Adipose tissue (tissue), 3 donors: ENCODE results near the gene APH1B. TPM values are rescaled to one million over a fixed set of nuclear protein-coding genes. Genes with fewer than 3 reads are reported as not detected.
"Not testable (repeated sequence)": the region's sequence is repeated elsewhere in the genome, so short reads cannot be mapped to it uniquely, and the experiment has no call there.

Experiments
- H3K27ac ChIP-seq: one replicate; pipeline ENCODE4 v1.5.1; 2013; ENCODE audit warnings: low read depth, low read length
- WGBS, 3 donors: extraction: QIAGEN DNeasy Blood & Tissue Kit; methylation state at CpG; one replicate each; pipeline ENCODE4 v1.1.7; 2013; 5-methylcytosine and 5-hydroxymethylcytosine counted together
- polyA plus RNA-seq, 3 donors: library from polyadenylated mRNA; stranded (reverse); fragments of 200-250 nt; gene quantifications; one replicate each; pipeline ENCODE4 v1.2.3, GENCODE V29; 2013
- donor health status: healthy with polysubstance abuse.
- donor health status: Bipolar disorder and iron deficiency.
- donor health status: healthy.

APH1B gene
- polyA plus RNA-seq, 3 donors: 2.6 to 7.9 (median 7.4) TPM

DNA sequence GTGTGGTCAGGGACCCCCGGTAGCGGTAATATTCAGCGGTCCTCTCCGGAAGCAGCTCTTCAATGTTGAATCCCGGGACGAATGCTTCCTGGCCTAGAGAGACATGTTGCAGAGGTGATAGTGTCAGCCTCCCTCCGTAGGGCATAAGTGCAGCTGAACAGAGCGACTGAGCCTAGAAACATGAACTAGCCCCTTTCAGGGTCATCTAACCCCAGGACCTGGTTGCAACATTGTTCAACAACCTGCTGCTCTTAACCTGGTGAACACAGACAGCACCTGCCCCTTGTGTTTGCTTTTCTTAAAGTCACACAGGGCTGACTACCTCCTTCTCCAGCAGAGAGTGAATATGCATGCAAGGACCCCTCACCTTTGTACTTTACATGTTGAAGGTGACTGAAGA, 62.9 kb downstream of the APH1B start:
- WGBS, 3 donors: 79 to 83% (median 81%) methylated on average over 8 of the region's 8 CpGs
- no peak overlapping the region for H3K27ac ChIP-seq

DNA sequence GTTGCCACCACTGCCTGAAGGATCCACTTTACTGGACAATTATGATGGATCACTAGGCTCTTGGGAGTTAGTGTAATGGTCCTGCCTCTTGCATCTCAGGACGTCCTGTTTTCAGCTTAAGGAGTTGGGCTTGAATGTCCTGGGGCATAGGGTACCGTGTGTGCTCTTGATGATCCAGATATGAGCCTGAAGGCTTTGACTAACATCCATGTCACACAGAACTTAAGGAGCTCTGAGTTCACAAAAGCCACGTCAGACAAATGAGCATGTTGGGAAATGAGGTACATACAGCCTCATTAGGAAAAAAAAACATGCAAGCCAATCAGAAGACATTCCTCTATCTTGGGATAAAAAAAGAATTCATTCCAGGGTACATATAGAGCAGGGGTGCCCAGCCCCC, 63.5 kb downstream of the APH1B start:
- whole genome bisulfite sequencing, 3 donors: 86 to 90% (median 89%) methylated on average over 3 of the region's 3 CpGs
- no peak overlapping the region for H3K27ac ChIP-seq

DNA sequence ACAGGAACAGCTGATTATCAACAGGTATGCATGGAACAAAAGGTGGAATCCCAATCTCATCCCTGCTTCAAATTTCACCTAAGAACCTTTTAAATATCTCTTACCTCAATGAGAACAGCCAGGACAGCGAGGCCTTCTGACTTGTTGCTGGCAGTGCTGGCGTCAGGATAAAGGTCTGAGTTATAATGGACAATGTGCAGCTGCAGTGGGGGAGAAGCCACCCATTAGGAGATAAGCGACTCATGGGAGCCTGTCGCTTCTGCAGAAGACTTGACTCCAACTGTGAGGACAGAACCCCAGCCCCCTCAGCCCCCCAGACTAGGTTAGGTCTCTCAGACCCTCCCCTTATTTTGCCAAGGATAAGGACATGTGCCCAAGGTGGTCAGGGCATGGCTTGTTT, 64.5 kb downstream of the APH1B start:
- 94 to 96% (median 96%) methylated on average over 4 of the region's 4 CpGs for WGBS, 3 donors
- H3K27ac ChIP-seq: no peak overlapping the region

DNA sequence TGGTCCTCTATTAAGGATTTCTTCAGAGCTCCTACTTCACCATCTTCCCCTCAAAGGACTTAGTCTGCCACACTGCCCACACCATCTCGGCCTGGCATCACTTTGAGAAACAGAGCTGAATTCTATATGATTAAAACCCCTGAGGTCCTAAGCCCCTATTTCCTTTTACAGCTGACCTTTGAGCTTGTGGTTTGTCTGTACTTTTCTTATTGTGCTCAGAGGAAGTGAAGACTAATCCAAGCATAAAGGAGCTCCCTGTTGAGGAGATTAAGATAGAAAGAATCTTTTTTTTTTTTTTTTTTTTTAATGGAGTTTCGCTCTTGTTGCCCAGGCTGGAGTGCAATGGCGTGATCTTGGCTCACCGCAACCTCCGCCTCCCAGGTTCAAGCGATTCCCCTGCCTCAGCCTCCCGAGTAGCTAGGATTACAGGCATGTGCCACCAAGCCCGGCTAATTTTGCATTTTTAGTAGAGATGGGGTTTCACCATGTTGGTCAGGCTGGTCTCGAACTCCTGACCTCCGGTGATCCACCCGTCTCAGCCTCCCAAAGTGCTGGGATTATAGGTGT, 65.7 kb downstream of the APH1B start:
- H3K27ac ChIP-seq: not testable (repeated sequence)
- 90 to 93% (median 90%) methylated on average over 10 to 11 of the region's 11 CpGs for WGBS, 3 donors

DNA sequence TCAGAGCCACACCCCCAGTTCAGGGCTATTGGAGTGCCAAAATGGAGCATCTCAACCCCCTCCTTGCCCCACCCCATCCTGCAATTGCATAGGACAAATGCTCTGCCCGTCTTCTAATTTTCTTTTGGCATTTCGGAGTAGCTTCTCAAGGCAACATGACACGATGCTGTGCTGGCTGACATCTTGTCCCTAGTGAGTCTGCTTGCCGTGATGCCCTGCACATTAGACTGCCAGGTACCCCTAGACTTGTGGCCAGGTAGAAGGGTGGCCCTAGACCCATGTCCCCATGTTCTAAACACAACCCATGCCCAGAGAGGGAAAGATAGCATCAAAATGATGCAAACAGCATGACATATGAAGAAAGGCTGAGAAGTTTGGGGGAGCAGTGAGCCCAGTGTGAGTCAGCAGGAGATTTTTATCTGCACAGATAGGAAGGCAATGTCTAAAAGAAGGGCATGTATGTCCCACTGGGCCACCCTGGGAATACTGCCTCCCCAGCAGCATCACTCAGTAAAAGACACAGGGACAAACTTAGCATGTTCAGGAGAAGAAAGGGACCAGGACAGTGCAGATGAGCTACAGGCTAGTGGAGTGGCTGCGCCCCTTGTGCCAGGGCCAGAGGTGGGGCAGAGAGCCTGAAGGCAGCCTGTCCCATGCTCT, 67.5 kb downstream of the APH1B start:
- WGBS, 3 donors: 90 to 96% (median 94%) methylated on average over 5 of the region's 5 CpGs
- no peak overlapping the region for H3K27ac ChIP-seq

DNA sequence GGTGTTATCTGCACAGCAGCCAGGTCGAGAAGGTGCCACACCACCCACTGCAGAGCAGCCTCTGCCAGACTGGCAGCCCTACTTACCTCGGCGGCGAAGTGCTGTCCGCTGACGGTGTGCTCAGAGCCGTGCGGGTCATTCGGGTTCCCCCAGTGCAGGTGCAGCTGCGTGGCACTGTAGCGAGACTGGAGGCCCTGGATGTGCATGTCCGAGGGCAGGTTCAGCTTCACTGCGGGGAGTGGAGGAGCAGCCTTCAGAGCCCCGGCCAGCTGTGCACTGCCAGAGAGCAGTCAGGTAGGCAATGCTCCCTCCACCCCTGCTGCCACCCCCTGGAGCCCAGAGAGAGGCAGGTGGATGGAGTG, 68.0 kb downstream of the APH1B start:
- no peak overlapping the region for H3K27ac ChIP-seq
- WGBS, 3 donors: 92 to 94% (median 94%) methylated on average over 14 of the region's 14 CpGs

DNA sequence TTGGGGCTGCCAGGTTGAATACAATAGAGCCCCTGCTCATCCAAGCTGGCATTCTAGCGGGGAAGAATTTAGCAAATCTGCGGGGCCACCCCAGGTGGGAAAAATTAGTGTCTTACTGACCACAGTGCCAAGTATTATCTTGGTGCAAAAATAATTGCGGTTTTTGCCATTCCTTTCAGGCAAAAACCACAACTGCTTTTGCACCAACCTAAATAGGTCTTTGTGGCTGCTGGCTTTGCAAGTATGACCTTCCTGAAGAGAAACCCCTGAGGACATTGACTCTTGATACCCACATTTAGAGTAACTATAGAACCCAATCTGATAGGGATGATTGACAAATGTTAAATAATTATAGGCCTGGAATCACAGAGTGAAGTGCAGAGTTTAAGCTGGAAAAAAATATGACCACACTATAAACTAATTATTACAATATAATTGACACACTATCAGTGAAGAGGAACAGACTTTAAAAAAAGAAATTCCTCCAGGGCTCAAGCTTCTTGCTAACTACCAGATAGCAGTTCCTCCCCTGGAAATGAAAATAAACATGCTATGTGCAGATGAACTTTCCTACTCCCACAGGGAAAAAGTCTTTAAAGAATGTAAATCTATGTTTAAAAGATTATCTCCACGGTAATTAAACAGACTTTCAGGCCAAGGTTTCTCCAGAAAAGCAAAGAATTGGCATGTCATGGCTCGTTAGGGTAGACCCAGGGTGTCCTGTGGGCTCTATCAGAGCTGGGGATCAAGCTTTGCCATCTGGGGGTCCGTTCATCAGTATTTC, 69.9 kb downstream of the APH1B start:
- no peak overlapping the region for H3K27ac ChIP-seq
- WGBS, 3 donors: 62 to 69% (median 67%) methylated on average over 6 of the region's 6 CpGs

DNA sequence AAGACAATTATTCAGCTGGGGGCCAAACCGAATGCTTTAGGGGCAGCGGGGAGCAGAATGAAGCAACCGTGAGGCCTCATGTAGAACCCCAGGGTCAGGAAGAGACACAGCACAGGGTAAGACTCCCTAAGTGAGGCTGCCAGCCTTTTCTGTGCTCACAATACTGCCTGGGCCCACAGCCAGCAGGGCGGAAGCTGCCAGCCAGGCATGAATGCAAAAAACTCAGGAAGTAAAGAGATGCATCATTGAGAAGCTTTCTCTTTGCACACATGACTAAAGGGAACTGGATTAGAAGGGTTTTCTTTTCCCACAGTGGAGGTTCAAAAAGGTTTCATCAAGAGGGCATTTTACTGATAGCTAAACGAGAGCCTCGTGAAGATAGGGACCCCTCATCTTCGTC, 71.0 kb downstream of the APH1B start:
- H3K27ac ChIP-seq: no peak overlapping the region

DNA sequence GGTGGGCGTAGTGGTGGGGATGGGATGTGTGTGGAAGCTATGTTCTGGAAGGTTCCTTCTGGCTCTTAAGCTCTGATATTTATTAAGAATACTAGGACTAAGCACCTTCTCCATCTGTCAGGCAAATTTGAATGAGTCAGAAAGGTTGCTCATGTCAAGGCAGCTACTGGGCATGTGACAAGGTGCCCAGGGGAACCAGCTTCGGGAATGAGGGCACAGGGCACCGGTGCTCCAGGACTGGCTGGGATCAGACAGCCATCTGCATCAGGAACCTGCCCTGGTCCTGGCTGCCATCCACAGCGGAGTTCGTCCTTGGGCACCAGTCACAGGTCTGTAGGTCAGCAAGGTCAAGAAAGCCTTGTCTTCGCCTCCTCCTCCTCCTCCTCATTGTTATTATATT, 71.8 kb downstream of the APH1B start:
- 57 to 95% (median 85%) methylated on average over 6 of the region's 6 CpGs for WGBS, 3 donors
- no peak overlapping the region for H3K27ac ChIP-seq

More for the DNA sequence above, 71.0 kb downstream of the APH1B start:
- WGBS, 3 donors: 42 to 67% (median 52%) methylated on average over 7 of the region's 7 CpGs

DNA sequence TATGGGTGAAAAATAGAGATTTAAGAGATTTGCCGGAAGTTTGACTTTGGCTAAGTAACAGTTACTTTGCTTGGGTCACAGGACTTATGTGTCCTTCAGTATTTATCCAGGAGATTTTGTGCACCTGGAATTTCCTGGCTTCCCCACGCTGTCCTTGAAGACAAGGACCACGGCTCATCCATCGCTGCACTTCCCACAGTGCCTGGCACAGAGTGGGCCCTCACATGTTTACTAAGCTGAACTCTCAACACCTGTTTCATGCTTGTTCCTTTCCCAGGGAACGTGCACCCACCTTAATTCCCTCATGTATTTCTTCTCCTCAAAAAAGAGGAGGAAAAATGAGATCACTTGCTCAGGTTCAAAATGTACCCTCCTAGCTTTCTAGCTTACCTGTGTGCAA, 72.2 kb downstream of the APH1B start:
- WGBS, 3 donors: 50 to 96% (median 92%) methylated on average over 5 of the region's 5 CpGs
- H3K27ac ChIP-seq: no peak overlapping the region

DNA sequence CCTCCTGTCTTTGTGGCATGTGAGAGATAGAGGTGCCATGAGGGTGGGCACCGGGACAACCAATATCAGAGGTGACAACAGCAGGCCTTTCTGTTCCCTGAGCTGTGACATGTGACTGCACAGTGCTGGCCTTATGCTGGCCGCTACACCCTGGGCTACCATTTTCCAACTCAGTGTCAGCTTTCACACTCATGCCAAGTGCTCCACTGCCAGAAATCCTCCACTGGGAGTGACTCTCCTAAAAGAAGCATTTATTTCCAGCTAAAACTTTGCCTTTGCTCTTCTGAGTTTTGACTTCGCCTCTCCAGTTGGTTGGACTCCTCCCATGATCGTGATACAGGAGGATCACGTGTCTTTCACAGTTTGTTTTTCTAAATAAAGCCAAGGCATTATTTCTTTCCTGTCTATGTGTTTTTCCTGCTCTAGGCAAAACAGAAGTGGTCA, 72.8 kb downstream of the APH1B start:
- H3K27ac ChIP-seq: no peak overlapping the region
- 34 to 49% (median 49%) methylated on average over 5 of the region's 5 CpGs for WGBS, 3 donors

DNA sequence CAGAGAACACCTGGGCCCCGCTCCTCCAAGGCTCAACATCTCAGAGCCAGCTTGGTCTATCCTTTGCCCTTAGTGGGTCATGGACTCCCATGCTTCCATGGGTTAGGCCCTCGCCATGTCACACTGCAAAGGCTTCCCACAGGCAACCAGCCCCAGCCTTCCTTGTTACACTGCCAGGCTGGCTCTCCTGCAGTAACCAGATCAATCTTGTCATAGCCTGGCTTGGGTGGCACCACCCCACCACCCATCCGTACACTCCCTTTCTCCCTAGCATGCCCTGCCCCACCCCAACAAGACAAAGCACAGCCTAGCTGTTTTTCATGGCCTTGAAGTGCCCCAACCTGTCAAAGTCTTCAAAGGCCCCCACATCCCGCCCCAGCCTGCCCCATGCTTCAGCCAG, 73.8 kb downstream of the APH1B start:
- no peak overlapping the region for H3K27ac ChIP-seq
- WGBS, 3 donors: 91 to 96% (median 93%) methylated on average over 4 of the region's 4 CpGs

DNA sequence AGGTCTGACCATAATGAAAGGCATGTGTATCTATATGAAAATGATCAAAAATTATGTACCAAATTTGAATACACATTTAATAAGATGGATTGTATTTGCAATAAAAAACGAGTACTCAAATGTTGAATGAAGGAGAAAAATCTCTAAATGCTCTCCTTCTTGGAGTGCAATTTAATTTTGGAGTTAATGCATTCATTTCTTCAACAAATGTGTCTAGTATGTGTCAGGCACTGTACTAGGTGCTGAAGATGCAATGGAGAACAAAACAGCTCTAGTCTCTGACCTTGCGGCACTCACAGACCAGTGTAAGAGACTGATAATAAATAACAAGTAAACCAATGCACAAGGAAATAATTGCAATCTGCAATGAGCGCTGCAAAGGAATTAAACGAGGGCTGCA, 75.4 kb downstream of the APH1B start:
- WGBS, 3 donors: 90 to 93% (median 91%) methylated on average over 4 of the region's 4 CpGs
- no peak overlapping the region for H3K27ac ChIP-seq

DNA sequence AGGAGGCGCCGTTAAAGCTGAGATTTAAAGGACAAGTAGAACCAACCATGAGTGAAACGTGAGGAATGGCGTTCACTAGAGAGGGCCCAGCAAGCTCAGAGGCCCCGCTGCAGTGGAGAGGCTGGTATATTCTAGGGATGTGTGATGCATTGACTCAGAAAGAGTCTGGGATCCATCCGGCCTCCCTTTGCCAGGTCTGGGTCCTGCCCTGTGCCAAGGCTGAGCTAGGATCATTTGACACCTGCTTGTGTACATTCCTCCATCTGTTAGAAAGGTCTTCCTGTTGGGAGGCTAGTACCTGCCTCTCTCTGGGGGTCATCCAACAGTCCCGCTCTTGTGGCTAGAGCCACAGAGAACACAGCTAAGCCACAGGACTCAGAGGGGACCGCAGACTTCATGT, 75.9 kb downstream of the APH1B start:
- no peak overlapping the region for H3K27ac ChIP-seq
- WGBS, 3 donors: 79 to 85% (median 81%) methylated on average over 8 of the region's 8 CpGs

DNA sequence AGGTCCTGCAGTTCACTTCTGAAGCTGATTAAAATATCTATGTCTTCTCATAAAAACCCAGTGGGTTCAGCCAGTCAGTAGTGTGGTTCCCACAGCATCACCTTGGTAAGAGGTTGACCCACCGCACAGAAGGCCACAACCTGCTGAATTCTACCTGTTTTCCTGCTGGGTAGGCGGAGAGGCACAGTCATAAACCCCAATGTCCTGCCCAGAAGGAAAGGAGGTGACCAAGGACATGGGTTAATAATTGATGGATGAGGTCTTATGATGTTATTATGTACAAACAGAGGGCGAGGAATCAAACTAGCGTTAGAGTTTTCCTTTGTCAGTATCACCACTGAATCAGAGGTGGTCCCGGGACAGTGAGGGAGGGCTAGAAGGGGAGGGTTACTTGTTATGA, 76.5 kb downstream of the APH1B start:
- WGBS, 3 donors: 37 to 96% (median 93%) methylated on average over 5 of the region's 5 CpGs
- H3K27ac ChIP-seq: no peak overlapping the region

DNA sequence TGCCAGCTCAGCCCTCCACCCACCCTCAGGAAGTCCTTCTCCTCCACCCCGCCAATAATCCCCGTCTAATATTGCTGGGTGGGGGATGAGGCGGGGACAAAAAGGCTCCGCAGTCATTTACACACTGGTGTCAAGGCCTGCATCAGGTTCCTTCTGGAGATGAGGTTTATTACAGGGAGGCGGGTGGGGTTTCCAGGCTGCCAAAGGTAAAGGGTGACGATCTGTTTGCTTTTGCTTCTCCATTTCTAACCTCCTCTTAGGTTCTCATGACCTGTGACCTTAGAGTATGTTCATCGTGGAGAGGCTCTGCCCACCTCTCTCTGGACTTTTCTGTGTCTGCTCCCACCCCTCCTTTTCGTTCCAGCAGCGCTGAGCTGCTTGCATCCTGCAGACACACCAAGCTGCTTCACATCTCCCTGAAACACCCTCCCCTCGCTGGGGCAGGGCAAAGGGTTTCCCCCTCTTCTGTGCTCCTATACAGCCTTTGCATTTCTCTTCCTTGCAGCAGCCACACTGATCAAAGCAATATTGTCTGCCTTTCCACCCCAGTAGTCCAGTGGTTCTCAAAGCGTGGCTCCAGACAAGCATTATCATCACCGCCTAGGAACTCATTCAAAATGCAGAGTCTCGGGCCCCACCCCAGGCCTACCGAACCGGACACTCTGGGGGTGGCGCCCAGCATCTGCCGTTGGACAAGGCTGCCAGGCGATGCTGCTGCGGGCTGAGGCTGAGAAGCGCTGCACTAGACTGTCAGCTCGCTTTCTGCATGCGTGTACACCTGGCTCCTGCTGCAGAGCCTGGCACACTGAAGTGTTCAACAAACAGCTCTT, 77.6 kb downstream of the APH1B start:
- no peak overlapping the region for H3K27ac ChIP-seq
- WGBS, 3 donors: 85 to 86% (median 86%) methylated on average over 22 of the region's 22 CpGs

DNA sequence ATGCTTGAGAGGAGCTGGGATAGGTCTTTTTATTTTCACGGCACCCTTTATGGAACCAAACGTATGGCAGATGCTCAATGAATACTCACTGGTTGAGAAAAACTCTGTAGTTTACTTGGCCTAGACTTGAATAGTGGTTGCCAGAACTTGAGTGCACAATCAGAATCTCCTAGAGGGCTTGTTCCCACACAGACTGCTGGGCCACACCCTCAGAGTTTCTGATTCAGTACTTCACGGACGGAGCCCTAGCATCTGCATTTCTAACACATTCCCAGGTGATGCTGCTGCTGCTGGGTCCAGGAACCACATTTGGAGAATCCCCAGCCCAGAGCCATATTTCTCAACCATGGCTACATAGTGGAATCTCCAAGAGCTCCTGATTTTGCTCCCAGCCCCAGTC, 79.7 kb downstream of the APH1B start:
- no peak overlapping the region for H3K27ac ChIP-seq
- 59 to 81% (median 62%) methylated on average over 4 of the region's 4 CpGs for WGBS, 3 donors

DNA sequence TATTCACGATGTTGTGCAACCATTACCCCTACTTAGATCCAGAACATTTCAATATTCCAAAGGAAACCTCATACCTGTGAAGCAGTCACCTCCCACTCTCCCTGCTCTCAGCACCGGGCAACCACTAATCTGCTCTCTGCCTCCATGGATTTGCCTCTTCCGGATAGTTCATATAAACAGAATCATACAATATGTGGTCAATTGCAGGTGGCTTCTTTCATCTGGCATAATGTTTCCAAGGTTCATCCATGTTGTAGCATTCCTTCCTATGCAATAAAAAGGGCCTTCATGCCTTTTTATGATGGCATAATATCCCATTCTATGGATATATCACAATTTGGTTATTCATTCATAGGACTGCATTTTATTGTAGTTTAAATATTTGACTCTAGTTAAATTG, 80.3 kb downstream of the APH1B start:
- no peak overlapping the region for H3K27ac ChIP-seq
- WGBS, 3 donors: 86 to 93% (median 89%) methylated on average over 3 of the region's 3 CpGs
